ENCODE measurements around the gene FYB2. TPM values are rescaled to one million over a fixed set of nuclear protein-coding genes. Genes with fewer than 3 reads are reported as not detected.
"Not testable (repeated sequence)": the region's sequence is repeated elsewhere in the genome, so short reads cannot be mapped to it uniquely, and the experiment has no call there.

The FYB2 gene
- total RNA-seq, 2 donors from 2014 or later, result 0.32 to 0.66 TPM

- intact Hi-C loops (cut with DNase I), result no loop called here
- no peak overlapping the region for H3K9ac ChIP-seq (ENCODE audit: low read depth in 2 of 2, low read length in 2 of 2)
- H3K27me3 ChIP-seq, result no peaks in the 10 kb centered on the region
- H3K9me3 ChIP-seq, result no peaks in the 10 kb centered on the region
- no peak overlapping the region for H3K4me3 ChIP-seq
- no peak for DNase-seq
- H3K27ac ChIP-seq, result no peak overlapping the region
- no peaks in the 10 kb centered on the region for H3K36me3 ChIP-seq
- TF ChIP-seq CTCF (IDR thresholded peaks at IDR 0.05), result no peak
- H3K4me1 ChIP-seq, result no peaks in the 10 kb centered on the region
These were observed 41.2 kb downstream of the FYB2 start for GRCh38 chr1:56777972-56778371.

- intact Hi-C loops (cut with DNase I); H3K9ac ChIP-seq (ENCODE audit: low read depth in 2 of 2, low read length in 2 of 2); H3K4me3 ChIP-seq; H3K27me3 ChIP-seq; H3K36me3 ChIP-seq; H3K27ac ChIP-seq; H3K9me3 ChIP-seq; DNase-seq; H3K4me1 ChIP-seq: not testable (repeated sequence)
These were observed 44.5 kb downstream of the FYB2 start for GRCh38 chr1:56774732-56775131.

GRCh38 chr1:56774067-56774609 is 45.1 kb downstream of the FYB2 start:
- no peaks in the 10 kb centered on the region for H3K36me3 ChIP-seq
- TF ChIP-seq CTCF (IDR thresholded peaks at IDR 0.05), result no peak
- no peak overlapping the region for H3K27ac ChIP-seq
- no peaks in the 10 kb centered on the region for H3K4me1 ChIP-seq
- no peak overlapping the region for H3K9ac ChIP-seq (ENCODE audit: low read depth in 2 of 2, low read length in 2 of 2)
- no peak for DNase-seq
- no peaks in the 10 kb centered on the region for H3K27me3 ChIP-seq
- no peak overlapping the region for H3K4me3 ChIP-seq
- intact Hi-C loops (cut with DNase I), result no loop called here
- H3K9me3 ChIP-seq, result no peaks in the 10 kb centered on the region

- Histone ChIP-seq H3K9ac (ENCODE audit: low read depth in 2 of 2, low read length in 2 of 2) (no peak overlapping the region), H3K27me3 (no peaks in the 10 kb centered on the region), H3K9me3 (no peaks in the 10 kb centered on the region), H3K36me3 (no peaks in the 10 kb centered on the region), H3K4me1 (no peaks in the 10 kb centered on the region), H3K4me3 (no peak overlapping the region), H3K27ac (no peak overlapping the region)
- intact Hi-C loops (cut with DNase I), result no loop called here
- DNase-seq, result no peak
- no peak for TF ChIP-seq CTCF (IDR thresholded peaks at IDR 0.05)
These were observed 45.7 kb downstream of the FYB2 start for GRCh38 chr1:56773341-56774066.

GRCh38 chr1:56771717-56772116 is 47.5 kb downstream of the FYB2 start:
- TF ChIP-seq CTCF (IDR thresholded peaks at IDR 0.05), result no peak
- no peaks in the 10 kb centered on the region for H3K27me3 ChIP-seq
- no peak overlapping the region for H3K27ac ChIP-seq
- no peak overlapping the region for H3K4me3 ChIP-seq
- no peaks in the 10 kb centered on the region for H3K36me3 ChIP-seq
- no peaks in the 10 kb centered on the region for H3K4me1 ChIP-seq
- no peak for DNase-seq
- no peak overlapping the region for H3K9ac ChIP-seq (ENCODE audit: low read depth in 2 of 2, low read length in 2 of 2)
- H3K9me3 ChIP-seq, result no peaks in the 10 kb centered on the region
- intact Hi-C loops (cut with DNase I), result no loop called here

- DNase-seq, result no peak
- Histone ChIP-seq H3K9me3 (no peaks in the 10 kb centered on the region), H3K27ac (no peak overlapping the region)
These were observed 60.4 kb downstream of the FYB2 start for GRCh38 chr1:56758794-56759193.

More at GRCh38 chr1:56758794-56759193, 60.4 kb downstream of the FYB2 start:
- H3K4me1 ChIP-seq, result no peaks in the 10 kb centered on the region
- no peaks in the 10 kb centered on the region for H3K36me3 ChIP-seq
- no peaks in the 10 kb centered on the region for H3K27me3 ChIP-seq
- H3K4me3 ChIP-seq, result no peak overlapping the region
- H3K9ac ChIP-seq (ENCODE audit: low read depth in 2 of 2, low read length in 2 of 2), result no peak overlapping the region
- TF ChIP-seq CTCF (IDR thresholded peaks at IDR 0.05), result no peak
- intact Hi-C loops (cut with DNase I), result no loop called here

Measured in colonic mucosa (tissue), 4 donors.